ENCODE results near the gene CREB5. TPM values are rescaled to one million over a fixed set of nuclear protein-coding genes. Genes with fewer than 3 reads are reported as not detected.

CREB5 gene
- polyA plus RNA-seq, 1 experiment = 3.9 TPM

GRCh38 chr7:28811008-28811407, 398.7 kb downstream of the CREB5 start:
- ChIA-PET POLR2A (no interaction called here), CTCF (no interaction called here)
- TF ChIP-seq CTCF (IDR thresholded peaks at IDR 0.05; ENCODE audit: insufficient read depth, low read depth, low read length) = no peak
- H3K36me3 ChIP-seq (ENCODE audit: control insufficient read depth, insufficient read depth, low read length) = no peaks in the 10 kb centered on the region
- DNase-seq (ENCODE audit: low read depth) = no peak
- H3K27me3 ChIP-seq (ENCODE audit: control insufficient read depth, insufficient read depth, low read length) = no peaks in the 10 kb centered on the region
- H3K4me3 ChIP-seq (ENCODE audit: low read depth, low read length) = no peak overlapping the region

GRCh38 chr7:28811701-28812430, 399.5 kb downstream of the CREB5 start:
- H3K27me3 ChIP-seq (ENCODE audit: control insufficient read depth, insufficient read depth, low read length) = no peaks in the 10 kb centered on the region
- DNase-seq (ENCODE audit: low read depth) = no peak
- H3K4me3 ChIP-seq (ENCODE audit: low read depth, low read length) = no peak overlapping the region
- ChIA-PET CTCF (no interaction called here), POLR2A (no interaction called here)
- no peaks in the 10 kb centered on the region for H3K36me3 ChIP-seq (ENCODE audit: control insufficient read depth, insufficient read depth, low read length)
- no peak for TF ChIP-seq CTCF (IDR thresholded peaks at IDR 0.05; ENCODE audit: insufficient read depth, low read depth, low read length)

- no peak for TF ChIP-seq CTCF (IDR thresholded peaks at IDR 0.05; ENCODE audit: insufficient read depth, low read depth, low read length)
- CTCF ChIA-PET = no interaction called here
- Histone ChIP-seq H3K27me3 (ENCODE audit: control insufficient read depth, insufficient read depth, low read length) (no peaks in the 10 kb centered on the region), H3K4me3 (ENCODE audit: low read depth, low read length) (no peak overlapping the region), H3K36me3 (ENCODE audit: control insufficient read depth, insufficient read depth, low read length) (no peaks in the 10 kb centered on the region)
- no peak for DNase-seq (ENCODE audit: low read depth)
- POLR2A ChIA-PET = no interaction called here
These were observed 400.3 kb downstream of the CREB5 start for GRCh38 chr7:28812616-28813015.

- CTCF ChIA-PET = no interaction called here
- Histone ChIP-seq H3K36me3 (ENCODE audit: control insufficient read depth, insufficient read depth, low read length) (no peaks in the 10 kb centered on the region), H3K27me3 (ENCODE audit: control insufficient read depth, insufficient read depth, low read length) (no peaks in the 10 kb centered on the region), H3K4me3 (ENCODE audit: low read depth, low read length) (no peak overlapping the region)
- TF ChIP-seq CTCF (IDR thresholded peaks at IDR 0.05; ENCODE audit: insufficient read depth, low read depth, low read length) = no peak
- POLR2A ChIA-PET = no interaction called here
- no peak for DNase-seq (ENCODE audit: low read depth)
These were observed 401.1 kb downstream of the CREB5 start for GRCh38 chr7:28813243-28813962.

- ChIA-PET CTCF (no interaction called here), POLR2A (no interaction called here)
- Histone ChIP-seq H3K4me3 (ENCODE audit: low read depth, low read length) (no peak overlapping the region), H3K27me3 (ENCODE audit: control insufficient read depth, insufficient read depth, low read length) (no peaks in the 10 kb centered on the region), H3K36me3 (ENCODE audit: control insufficient read depth, insufficient read depth, low read length) (no peaks in the 10 kb centered on the region)
- no peak for TF ChIP-seq CTCF (IDR thresholded peaks at IDR 0.05; ENCODE audit: insufficient read depth, low read depth, low read length)
- no peak for DNase-seq (ENCODE audit: low read depth)
These were observed 403.1 kb downstream of the CREB5 start for GRCh38 chr7:28815369-28815927.

Measured in BJ (cell line).